NCI-H526 (cell line): ENCODE results near the gene BUB1B.
A peak's percentile ranks its signal among the peaks of the same experiment; 100 is the strongest.

ENCODE experiments used
- DNase-seq, 2 experiments: peaks; one replicate each; lab custom pipeline; 2025; lab: John Stamatoyannopoulos, UW

The BUB1B gene

GRCh38 chr15:40192942-40193341 is 32.1 kb downstream of the BUB1B start:
- DNase-seq, result no peak

DNA sequence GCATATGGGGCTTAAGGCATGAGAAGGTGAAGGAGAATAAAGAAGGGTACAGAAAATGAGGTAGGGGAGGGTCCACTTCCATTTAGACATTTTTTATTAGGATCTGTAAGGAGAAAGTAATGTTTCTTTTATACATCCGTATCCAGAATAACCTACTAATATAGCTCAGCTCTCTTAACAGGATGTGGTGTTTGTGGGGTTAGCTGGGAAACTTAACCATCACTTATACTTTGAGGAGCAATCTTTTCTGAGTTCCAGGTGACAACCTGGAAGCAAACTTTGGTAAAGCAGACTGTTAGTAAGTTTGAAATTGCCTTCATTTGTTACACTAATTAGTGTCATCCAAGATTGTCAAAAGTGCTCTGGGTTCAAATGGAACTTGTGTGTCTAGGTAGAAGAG is 36.6 kb downstream of the BUB1B start:
- no peak for DNase-seq

- DNase-seq, result no peak
Observed at GRCh38 chr15:40198355-40199085, 37.7 kb downstream of the BUB1B start.

- no peak for DNase-seq
Observed at GRCh38 chr15:40204100-40204499, 43.2 kb downstream of the BUB1B start.

DNA sequence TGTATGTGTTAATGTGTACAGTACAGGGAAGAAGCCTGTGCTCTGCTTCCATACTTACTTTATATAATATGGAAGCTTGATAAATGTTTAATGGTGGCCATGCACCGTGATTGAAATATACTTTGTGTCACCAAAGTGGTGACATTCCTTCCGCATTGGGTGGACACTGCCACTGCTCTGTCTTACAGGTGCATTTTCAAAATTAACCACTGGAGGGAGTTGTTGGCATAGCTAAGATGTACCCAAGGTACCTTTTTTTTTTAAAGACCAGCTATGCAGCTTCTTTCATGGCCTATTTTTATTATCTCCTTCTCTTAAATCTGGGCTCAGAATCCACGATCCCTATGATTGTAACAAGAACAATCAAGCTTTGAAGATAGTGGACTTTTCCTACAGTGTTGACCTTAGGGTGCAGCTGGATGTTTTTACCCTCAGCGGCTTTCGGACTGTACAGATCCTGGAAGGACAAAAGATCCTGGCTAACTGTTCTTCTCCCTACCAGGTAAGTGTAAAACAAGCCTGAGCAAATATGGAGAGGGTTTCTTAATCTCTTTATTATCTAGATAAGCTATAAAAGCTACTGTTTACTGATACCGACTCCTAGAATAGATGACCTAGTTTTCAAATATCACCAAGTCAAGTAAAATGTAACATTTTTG is 56.4 kb downstream of the BUB1B start:
- peak; percentile 40 to 81 for DNase-seq

DNA sequence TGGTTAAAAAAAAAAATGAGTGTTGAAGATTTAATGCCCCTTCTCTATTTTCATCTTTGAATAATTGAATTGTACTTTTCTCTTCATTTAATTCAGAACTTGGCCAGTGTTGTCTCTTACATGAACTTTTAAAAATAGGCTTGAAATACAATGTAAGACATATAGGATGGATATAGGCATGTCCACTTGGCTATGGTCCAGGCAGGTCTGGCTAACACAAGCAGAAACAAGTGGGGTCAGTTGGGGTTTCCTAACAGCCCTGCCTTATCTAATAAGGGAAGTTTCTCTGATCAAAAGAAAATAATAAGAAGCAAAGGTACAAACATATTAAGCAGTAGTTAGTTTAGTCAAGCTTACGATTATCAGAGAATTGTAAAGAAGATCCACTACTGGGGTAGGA is 58.9 kb downstream of the BUB1B start:
- DNase-seq, result no peak

DNA sequence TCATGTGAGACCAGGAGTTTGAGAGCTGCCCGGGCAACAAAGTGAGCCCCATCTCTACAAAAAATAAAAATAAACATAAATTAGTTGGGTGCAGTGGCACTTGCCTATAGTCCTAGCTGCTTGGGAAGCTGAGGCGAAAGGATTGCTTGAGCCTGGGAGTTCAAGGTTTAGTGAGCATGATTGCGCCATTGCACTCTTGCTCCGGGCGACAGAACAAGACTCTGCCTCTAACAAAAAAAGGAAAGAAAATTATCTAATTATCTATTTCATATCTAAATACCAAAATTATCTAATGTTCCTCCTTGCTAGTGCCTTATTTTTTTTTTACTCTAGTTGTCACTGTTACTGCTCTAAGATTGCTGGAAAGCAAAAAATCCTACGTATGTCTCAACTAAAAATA is 61.3 kb downstream of the BUB1B start:
- no peak for DNase-seq

DNA sequence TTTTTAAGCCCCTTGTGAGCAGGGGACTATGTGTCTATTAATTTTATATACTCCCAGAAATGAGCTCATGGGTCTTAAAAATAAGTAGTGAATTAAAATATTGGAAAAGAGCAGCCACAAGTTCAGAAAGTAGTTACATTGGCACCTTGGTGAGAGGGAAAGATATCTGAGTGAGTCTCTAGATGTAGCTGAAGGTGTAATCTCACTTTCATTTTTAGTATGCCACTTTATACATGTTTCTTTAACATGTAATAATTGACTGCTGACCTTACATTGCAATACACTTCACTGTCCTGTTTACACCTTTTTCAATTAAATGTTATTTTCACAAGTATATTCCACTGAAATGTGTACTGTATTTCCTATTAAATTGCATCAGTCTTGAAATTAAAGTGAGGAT is 65.9 kb downstream of the BUB1B start:
- DNase-seq, result no peak

DNA sequence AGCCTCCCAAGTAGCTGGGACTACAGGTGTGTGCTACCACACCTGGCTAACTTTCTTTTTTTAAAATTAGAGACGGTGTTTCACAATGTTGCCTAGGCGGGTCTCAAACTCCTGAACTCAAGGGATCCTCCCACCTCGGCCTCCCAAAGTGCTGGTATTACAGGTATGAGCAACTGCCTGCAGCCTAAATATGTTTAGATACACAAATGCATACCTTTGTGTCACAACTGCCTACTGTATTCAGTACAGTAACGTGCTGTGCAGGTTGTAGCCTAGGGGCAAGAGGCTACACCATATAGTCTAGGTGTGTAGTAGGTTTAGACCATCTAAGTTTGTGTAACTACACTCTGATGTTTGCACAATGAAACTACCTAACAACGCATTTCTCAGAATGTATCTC is 68.4 kb downstream of the BUB1B start:
- DNase-seq, result no peak

DNA sequence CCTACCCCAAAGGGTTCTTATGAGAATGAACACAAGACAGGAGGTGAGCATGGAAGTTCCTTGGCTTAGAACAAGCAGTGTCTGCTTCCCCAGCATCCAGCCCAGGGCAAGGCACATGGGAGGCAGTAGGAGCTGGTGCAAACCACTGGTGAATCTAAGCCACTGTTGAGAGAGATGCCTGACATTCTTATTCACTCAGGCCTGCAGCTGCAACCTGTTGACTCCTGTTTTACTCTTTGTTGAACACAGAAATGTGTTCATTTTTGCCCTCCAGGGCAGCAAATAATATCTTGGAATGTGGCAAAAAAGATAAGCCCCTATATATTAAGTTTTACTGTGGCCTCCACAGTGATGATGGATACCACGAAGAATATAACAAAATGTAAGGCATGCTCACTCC is 69.1 kb downstream of the BUB1B start:
- no peak for DNase-seq

- no peak for DNase-seq
Observed at GRCh38 chr15:40232625-40233070, 71.8 kb downstream of the BUB1B start.

GRCh38 chr15:40233727-40234577 is 73.1 kb downstream of the BUB1B start:
- no peak for DNase-seq

DNA sequence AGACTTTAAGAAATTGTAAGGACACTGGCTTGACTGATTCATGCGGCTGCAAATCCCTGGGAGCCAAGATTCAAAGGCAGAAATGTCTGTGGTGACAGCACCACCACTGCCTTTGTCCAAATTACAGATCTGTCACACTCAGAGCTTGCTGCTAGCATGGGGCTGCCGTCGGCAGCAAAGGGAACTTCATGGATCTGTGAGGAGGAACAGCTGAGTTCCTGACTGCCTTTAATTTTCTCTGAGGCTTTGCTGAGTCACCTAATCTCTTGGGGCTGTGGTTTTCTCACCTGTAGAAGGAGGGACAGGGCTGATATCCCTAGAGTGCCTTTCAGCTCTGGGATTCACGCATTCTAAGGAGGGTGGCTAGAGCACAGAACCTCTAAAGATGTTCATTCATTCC is 73.9 kb downstream of the BUB1B start:
- DNase-seq, result no peak

- no peak for DNase-seq
Observed at GRCh38 chr15:40235201-40235885, 74.5 kb downstream of the BUB1B start.

DNA sequence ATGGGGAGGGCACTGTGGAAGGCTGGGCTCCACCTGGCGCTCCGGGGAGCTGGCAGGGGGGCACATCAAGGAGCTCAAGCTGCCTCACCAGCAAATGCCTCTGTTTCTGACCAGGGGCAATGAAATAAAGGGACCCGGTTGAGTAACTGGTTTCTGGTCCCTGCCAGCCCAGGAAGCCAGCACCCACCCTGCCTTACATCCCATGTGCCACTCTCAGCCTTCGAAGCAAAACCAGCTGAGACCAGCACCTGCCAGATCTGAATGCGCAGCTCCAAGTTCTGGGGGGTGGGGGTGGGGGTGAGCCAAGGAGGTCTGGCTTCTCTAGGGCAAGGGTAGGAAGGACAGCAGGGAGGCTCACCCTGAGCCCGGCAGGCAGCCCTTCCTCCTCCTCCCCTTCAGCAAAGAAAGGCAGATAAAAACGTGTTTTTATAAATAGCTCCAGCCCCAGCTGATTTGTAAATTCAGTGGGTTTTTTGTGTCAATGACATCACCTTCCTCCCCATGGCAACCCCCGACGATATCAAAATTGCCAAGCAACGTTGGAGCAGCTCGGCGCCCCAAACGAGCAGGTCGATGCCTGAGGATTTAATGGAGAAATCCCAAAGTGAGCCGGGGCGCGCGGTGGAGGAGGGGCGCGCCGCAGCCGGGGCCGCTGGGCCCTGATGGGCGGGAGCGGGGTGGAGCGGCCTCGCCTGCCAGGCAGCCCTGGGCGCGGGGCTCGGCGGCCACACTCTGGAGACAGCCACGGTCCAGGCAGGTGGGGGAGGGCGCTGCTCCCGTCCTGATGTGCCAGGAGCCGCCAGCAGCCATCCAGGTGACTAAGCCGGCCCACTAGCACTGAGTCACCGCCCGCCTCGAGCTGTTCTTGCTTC is 77.9 kb downstream of the BUB1B start, which contains the start of gene PAK6:
PAK6 (plus strand) TSS at position 532 of the 872 bp plus-strand sequence. CDS start 25,723 bp downstream, outside the sequence.
- peak; percentile 66 to 90 for DNase-seq

- DNase-seq, result no peak
Observed at GRCh38 chr15:40239404-40239692, 78.5 kb downstream of the BUB1B start.

GRCh38 chr15:40239693-40240618 is 79.1 kb downstream of the BUB1B start:
- peak; percentile 27 to 59 for DNase-seq

- no peak for DNase-seq
Observed at GRCh38 chr15:40240619-40241221, 79.9 kb downstream of the BUB1B start.
